T-helper 22 cell (primary cell): Measurements from ENCODE around the gene CPAMD8.

Experiments
- DNase-seq: peaks from one replicate; pipeline ENCODE4 v3.0.0-alpha.2; 2020; ENCODE audit warnings: low read depth

CPAMD8 gene

DNA sequence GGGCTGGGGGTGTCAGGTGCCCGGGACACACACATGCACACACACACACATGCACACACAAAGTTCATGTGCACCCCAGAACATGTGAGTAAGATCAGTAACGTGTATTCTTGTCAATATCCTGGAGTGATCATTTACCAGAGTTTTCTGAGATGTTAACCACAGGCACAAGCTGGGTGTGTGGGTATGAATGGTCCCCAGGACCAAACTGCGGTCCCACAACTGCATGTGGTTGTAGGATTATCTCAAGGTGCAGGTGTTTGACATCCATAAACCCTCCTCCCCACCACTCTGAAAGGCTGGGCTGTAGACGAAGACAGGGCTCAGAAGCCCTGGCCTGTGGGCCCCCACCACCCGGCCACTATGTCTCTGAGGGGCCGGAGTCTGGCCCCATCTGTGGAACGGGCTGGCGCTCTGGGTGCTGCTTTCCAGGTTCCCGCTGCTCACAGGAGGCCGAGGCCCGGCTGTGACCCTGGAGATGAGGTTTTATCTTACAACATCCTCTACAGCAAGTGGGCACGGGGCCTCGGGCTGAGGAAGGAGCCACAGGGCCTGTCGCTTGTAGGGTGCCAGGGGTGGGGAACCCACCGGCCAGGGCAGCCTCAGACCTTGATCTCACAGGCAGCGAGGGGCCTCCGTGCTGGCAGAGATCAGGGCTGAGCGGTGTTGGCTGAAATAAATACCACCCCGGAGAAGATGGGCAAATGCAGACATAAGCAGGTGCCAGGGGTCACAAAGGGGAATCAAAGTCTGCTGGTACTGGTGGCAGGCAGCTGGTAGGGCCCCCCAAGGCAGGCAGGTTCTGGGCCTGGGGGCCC is 133.5 kb downstream of the CPAMD8 start:
- DNase-seq = no peak

DNA sequence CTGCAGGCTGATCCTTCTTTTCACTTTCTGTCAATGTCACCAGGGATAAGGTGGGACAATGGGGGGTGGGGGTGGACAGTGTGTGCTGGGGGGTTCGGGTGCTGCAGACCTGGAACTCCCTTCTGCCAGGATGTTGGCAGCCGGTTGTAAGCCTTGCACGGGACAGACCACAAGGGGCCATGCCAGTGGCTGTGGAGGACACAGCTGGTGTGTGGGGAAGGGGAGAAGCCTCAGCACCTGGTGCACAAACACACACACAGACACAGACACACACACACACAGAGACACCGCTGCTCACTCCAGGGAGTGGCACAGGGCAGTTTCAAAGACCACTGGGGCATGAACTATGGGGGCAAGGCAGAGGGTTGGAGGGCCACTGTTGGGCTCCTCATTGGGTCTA is 134.2 kb downstream of the CPAMD8 start:
- DNase-seq = no peak

GRCh38 chr19:16891696-16892382 is 134.8 kb downstream of the CPAMD8 start:
- no peak for DNase-seq

DNA sequence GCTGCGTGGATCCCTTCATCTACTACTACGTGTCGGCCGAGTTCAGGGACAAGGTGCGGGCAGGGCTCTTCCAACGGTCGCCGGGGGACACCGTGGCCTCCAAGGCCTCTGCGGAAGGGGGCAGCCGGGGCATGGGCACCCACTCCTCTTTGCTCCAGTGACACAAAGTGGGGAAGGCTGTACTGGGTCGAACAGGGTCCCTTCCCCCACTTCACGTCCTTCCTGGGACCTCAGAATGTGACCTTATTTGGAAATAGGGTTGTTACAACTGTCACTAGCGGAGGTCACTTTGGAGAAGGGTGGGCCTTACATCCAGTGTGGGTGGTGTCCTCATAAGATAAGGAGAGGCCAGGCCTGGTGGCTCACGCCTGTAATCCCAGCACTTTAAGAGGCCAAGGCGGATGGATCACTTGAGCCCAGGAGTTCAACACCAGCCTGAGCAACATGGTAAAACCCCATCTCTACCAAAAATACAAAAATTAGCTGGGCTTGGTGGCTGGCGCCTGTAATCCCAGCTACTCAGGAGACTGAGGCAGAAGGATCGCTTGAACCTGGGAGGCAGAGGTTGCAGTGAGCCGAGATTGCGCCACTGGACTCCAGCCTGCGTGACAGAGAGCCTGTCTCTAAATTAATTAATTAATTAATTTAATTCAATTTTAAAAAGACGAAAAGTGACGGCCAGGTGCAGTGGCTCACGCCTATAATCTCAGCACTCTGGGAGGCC is 136.0 kb downstream of the CPAMD8 start:
- no peak for DNase-seq

DNA sequence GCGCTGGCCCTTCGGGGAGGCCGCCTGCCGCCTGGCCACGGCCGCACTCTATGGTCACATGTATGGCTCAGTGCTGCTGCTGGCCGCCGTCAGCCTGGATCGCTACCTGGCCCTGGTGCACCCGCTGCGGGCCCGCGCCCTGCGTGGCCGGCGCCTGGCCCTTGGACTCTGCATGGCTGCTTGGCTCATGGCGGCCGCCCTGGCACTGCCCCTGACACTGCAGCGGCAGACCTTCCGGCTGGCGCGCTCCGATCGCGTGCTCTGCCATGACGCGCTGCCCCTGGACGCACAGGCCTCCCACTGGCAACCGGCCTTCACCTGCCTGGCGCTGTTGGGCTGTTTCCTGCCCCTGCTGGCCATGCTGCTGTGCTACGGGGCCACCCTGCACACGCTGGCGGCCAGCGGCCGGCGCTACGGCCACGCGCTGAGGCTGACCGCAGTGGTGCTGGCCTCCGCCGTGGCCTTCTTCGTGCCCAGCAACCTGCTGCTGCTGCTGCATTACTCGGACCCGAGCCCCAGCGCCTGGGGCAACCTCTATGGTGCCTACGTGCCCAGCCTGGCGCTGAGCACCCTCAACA is 136.6 kb downstream of the CPAMD8 start:
- no peak for DNase-seq

DNA sequence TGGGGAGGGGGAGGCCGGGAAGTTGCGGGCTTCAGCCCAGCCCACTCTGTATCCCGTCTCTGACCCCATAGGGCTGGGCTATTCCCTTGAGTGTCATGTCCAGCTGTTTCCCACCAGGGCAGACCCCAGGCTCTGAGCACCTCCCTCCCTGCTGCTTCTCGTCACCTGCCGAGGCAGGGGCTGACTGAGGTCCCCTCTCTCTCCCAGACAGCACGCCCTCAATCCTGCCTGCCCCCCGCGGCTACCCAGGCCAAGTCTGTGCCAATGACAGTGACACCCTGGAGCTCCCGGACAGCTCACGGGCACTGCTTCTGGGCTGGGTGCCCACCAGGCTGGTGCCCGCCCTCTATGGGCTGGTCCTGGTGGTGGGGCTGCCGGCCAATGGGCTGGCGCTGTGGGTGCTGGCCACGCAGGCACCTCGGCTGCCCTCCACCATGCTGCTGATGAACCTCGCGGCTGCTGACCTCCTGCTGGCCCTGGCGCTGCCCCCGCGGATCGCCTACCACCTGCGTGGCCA is 137.2 kb downstream of the CPAMD8 start:
- no peak for DNase-seq

DNA sequence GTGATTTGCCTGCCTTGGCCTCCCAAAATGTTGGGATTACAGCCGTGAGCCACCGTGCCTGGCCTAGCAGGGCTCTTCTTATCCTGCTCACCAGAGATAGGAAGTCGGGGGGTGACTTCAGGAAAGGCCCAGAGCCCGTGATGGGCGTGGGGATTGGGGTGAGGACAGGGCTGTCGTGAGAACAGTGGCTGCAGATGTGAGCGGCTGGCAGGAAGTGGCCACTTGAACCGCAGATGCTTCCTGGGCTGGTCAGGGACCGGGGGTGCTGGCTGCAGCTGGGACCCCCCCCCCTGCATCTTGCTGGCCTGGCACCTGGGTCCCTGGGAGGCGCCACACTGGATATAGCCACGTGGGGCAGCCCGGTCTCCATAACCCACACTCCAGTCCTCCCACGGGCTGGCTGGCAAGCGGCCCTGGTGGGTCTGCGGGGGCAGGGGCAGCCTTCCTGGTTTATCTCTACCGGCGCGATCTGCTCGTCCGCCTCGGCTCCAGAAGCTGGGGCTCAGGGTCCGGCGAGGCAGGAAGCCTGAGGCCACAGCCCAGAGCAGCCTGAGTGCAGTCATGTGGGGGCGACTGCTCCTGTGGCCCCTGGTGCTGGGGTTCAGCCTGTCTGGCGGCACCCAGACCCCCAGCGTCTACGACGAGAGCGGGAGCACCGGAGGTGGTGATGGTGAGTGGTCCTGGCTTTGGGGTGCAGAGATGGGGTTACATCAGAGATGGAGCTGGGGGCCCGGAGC is 137.8 kb downstream of the CPAMD8 start, which contains the start of gene F2RL3:
F2RL3 (plus strand) TSS at position 371 of the 737 bp plus-strand sequence; CDS start at position 562, 191 bp downstream.
- no peak for DNase-seq

GRCh38 chr19:16887353-16888265 is 139.0 kb downstream of the CPAMD8 start:
- no peak for DNase-seq

GRCh38 chr19:16886305-16886880 is 140.2 kb downstream of the CPAMD8 start:
- no peak for DNase-seq

DNA sequence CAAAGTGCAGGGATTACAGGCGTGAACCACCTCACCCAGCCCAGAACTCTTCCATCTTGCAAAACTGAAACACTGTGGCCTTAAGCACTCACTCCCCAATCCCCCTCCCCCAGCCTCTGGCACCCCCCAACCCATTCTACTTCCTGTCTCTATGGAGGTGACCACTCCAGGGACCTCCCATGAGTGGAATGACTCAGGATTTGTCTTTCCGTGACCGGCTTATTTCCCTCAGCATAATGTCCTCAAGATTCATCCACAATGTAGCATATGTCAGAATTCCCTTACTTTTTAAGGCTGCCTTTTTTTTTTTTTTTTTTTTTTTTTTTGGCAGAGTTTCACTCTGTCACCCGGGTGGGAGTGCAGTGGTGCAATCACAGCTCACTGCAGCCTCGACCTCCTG is 141.4 kb downstream of the CPAMD8 start:
- DNase-seq = no peak

DNA sequence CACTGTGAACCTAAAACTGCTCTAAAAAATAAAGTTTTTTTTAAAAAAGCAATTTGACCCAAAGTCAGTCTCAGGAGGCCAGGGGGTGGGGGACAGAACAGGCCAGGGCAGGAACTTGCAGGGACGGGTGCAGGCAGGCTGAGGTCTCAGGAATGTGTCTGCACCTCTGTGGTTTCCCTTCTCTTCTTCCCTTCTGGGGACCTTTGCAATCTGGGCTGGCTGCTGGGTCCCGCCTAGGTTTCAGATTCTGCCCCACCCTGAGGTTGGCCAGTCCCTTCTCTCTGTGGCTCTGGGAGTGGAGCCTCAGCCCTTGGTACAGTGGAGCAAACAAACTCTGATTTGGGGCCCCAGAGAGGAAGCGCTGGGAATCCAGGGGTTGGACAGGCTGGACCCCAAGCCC is 143.1 kb downstream of the CPAMD8 start:
- DNase-seq = no peak

DNA sequence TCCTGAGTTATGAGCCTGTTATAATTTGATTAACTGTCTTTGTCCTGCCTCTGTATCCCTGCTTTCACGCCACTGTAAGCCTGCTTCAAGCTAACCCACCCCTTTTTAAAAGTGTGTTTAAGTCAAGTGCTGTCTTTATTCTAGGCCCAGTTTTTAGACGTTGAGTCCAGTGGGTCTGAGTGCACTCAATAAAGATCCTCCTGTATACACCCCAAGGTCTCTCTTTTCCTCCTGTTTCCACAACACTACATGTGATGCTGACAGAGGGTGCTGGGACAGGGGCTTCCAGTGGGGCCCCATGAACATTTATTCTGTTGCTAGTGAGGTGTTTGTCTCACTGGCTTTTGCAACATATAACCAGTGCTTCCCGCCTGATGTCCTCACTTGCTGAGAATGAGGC is 144.5 kb downstream of the CPAMD8 start:
- DNase-seq = no peak

DNA sequence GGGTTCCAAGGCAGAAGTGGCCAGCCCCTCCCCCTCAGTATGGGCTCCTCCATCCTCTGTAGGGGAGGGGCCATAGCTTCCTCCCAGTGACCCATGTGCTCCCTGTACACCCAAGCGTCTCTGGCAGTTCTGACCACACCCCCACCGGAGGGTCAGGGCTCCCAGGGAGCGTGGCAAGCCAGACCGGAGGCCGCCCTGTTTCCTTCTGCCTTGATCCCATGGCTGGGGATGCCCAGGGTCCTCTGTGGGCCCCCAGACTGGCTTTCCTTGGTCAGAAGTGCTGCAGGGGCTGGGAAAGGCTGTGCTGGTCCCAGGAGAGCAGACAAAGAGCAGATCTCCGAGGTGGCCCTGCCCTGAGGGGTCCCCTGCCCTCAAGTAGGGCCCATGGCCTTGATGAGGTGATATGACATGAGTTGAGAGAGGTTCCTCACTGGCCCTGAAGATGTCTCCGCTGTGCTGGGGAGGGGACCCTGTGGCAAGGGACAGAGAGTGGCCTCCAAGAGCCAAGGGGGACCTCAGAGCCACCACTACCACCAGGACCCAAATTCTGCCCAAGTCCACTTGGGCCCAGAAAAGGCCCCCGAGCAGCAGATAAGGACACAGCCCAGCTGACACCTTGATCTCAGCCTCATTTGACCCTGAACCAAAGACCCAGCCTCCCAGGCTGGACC is 145.6 kb downstream of the CPAMD8 start:
- no peak for DNase-seq

DNA sequence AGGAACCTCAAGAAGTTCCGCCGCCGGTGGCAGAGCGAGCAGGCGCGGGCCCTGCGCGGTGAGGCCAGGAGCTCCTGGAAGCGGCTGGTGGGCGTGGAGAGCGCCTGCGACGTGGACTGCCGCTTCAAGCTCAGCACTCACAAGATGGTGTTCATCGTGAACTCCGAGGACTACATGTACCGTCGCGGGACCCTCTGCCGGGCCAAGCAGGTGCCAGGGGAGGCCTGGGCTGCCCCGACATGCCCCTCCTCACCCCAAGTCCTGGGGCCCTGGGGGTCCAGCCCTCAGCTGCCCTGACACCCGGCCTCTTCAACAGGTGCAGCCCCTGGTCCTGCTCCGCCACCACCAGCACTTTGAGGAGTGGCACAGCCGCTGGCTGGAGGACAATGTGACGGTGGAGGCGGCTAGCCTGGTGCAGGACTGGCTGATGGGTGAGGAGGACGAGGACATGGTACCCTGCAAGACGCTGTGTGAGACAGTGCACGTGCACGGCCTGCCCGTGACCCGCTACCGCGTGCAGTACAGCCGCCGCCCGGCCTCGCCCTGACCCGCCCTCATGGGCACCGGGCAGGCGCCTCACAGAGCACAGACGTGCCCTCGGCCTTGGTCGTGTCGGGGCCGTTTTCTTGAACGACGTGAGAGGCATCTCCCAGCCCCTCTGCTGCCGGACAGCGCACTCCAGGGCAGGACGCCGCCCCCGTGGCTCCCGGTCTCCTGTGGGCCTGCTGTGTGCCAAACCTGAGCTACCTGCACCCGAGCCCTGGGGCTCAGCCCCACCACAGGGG is 148.2 kb downstream of the CPAMD8 start:
- no peak for DNase-seq

DNA sequence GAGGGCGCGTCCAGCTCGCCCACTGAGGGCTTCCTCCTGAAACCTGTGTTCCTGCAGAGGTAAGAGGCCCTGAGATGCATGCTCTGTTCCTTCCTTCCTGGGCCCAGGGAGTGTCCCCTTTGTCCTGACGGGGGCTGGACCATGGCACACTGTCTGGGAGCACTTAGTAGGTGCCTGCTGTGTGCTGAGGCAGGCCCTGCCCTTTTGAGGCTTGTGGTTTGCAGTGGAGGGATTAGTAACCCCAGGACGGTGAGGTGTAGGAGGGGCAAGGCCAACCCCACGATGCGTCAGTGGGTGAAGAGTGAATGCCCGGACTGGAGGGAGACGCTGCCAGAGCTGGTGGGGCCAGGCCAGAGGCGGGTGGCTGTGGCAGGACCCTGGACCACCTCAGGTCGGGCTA is 149.0 kb downstream of the CPAMD8 start:
- DNase-seq = no peak

DNA sequence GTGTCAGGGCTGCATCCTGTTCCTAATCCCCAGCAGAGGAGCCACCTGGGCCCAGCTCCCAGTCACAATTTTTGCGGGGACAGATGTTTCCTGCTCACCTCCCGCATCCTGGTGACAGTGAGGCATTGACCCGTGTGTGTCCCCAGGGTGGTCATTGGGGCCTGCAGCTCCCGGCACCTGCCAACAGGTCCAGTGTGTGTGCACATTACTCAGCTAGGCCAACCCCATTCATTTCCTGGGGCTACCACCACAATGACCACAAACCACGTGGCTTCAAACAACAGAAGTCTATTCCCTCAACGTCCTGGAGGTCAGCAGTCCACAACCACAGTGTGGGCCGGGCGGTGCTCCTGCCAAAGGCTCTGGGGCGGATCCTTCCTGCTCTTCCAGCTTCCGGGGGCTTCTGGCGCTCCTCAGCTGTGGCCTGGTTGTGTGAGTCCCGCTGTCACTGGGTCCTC is 149.7 kb downstream of the CPAMD8 start:
- DNase-seq = no peak

GRCh38 chr19:16875584-16876555 is 150.7 kb downstream of the CPAMD8 start:
- no peak for DNase-seq
